Smooth muscle cell (in vitro differentiated cells): ENCODE measurements around the gene RER1. TPM values are rescaled to one million over a fixed set of nuclear protein-coding genes. Genes with fewer than 3 reads are reported as not detected.

Experiments
- DNase-seq: peaks from one replicate; lab custom pipeline; 2025; ENCODE audit not compliant: unreplicated experiment; lab: John Stamatoyannopoulos, UW
- H2AFZ ChIP-seq: fragments of 200-600 bp; sonication (generic); 2 replicates; pipeline ENCODE4 v1.6.0; 2016; ENCODE audit warnings: antibody characterized with exemption, low read depth, mild to moderate bottlenecking
- H3F3A ChIP-seq: fragments of 200-600 bp; sonication (generic); 2 replicates; pipeline ENCODE4 v1.6.0; 2017; ENCODE audit warnings: antibody characterized with exemption, low read depth
- H3K27ac ChIP-seq: fragments of 200-600 bp; sonication (generic); 2 replicates; pipeline ENCODE4 v1.5.1; 2016; ENCODE audit warnings: low read depth, mild to moderate bottlenecking
- H3K27me3 ChIP-seq: fragments of 200-600 bp; sonication (generic); 2 replicates; pipeline ENCODE4 v1.6.1; 2016; ENCODE audit warnings: low read depth, mild to moderate bottlenecking
- H3K36me3 ChIP-seq: fragments of 200-600 bp; sonication (generic); 2 replicates; pipeline ENCODE4 v1.5.1; 2016; ENCODE audit warnings: low read depth
- H3K4me1 ChIP-seq: fragments of 200-600 bp; sonication (generic); 2 replicates; pipeline ENCODE4 v1.5.1; 2016; ENCODE audit warnings: low read depth
- H3K4me2 ChIP-seq: fragments of 200-600 bp; sonication (generic); 2 replicates; pipeline ENCODE4 v1.6.0; 2016; ENCODE audit warnings: mild to moderate bottlenecking
- H3K4me3 ChIP-seq: fragments of 200-600 bp; sonication (generic); 2 replicates; pipeline ENCODE4 v1.5.1; 2016; ENCODE audit warnings: mild to moderate bottlenecking
- H3K79me2 ChIP-seq: fragments of 200-600 bp; sonication (generic); 2 replicates; pipeline ENCODE4 v1.6.0; 2016; ENCODE audit warnings: low read depth, mild to moderate bottlenecking
- H3K9ac ChIP-seq: fragments of 200-600 bp; sonication (generic); 2 replicates; pipeline ENCODE4 v1.6.0; 2016; ENCODE audit warnings: low read depth
- H3K9me3 ChIP-seq: fragments of 200-600 bp; sonication (generic); replicated peaks from 2 replicates; pipeline ENCODE4 v1.5.1; 2016; ENCODE audit warnings: low read depth
- H4K20me1 ChIP-seq: fragments of 200-600 bp; sonication (generic); 2 replicates; pipeline ENCODE4 v1.6.0; 2016; ENCODE audit warnings: low read depth
- CTCF ChIP-seq: fragments of 200-600 bp; sonication (generic); IDR thresholded peaks from 2 replicates; pipeline ENCODE4 v1.5.1; 2017; ENCODE audit warnings: borderline replicate concordance, mild to moderate bottlenecking, antibody characterized with exemption; ENCODE audit not compliant: insufficient read depth, poor library complexity, severe bottlenecking
- WGBS: methylation state at CpG from one replicate; pipeline ENCODE4 v1.1.7; 2016; ENCODE audit warnings: low lambda C conversion rate; 5-methylcytosine and 5-hydroxymethylcytosine counted together
- polyA plus RNA-seq: library from polyadenylated mRNA; unstranded; fragments of >200 nt; fragmentation: Nextera tagmentation; extraction: Ambion mirVana; gene quantifications from 2 replicates; pipeline ENCODE4 v1.2.1, GENCODE V29; 2016
- total RNA-seq: library from RNA; depleted of rRNA; stranded (reverse); fragments of >200 nt; gene quantifications from 2 replicates; pipeline ENCODE4 v1.2.3, GENCODE V29; 2014

RER1 gene
- total and polyA plus RNA-seq, 2 experiments from 2014 or later: 101 to 269 TPM

- Histone ChIP-seq H3K79me2 (no peaks in the 10 kb centered on the region), H4K20me1 (no peaks in the 10 kb centered on the region), H3K27ac (no peak overlapping the region), H3F3A (no peaks in the 10 kb centered on the region), H3K9ac (no peak overlapping the region), H3K27me3 (peaks cover 39% of the 10 kb centered on the region), H3K4me3 (no peak overlapping the region), H3K4me1 (peaks cover 22% of the 10 kb centered on the region), H2AFZ (no peak overlapping the region), H3K9me3 (no peaks in the 10 kb centered on the region), H3K4me2 (peak overlapping the region; percentile 59), H3K36me3 (no peaks in the 10 kb centered on the region)
- WGBS: 6% methylated on average over 37 of the region's 107 CpGs
- DNase-seq: no peak
- TF ChIP-seq CTCF: peak; percentile 20
These were observed 51.9 kb downstream of the RER1 start for GRCh38 chr1:2443277-2444137.

GRCh38 chr1:2444138-2444591 lies 52.5 kb downstream of the RER1 start:
- Histone ChIP-seq H3K4me3 (no peak overlapping the region), H3K36me3 (no peaks in the 10 kb centered on the region), H3K4me2 (no peak overlapping the region), H3K9ac (no peak overlapping the region), H3F3A (no peaks in the 10 kb centered on the region), H3K4me1 (peaks cover 23% of the 10 kb centered on the region), H4K20me1 (no peaks in the 10 kb centered on the region), H3K9me3 (no peaks in the 10 kb centered on the region), H2AFZ (no peak overlapping the region), H3K27ac (no peak overlapping the region), H3K79me2 (no peaks in the 10 kb centered on the region), H3K27me3 (peaks cover 39% of the 10 kb centered on the region)
- 71% methylated on average over 17 of the region's 27 CpGs for WGBS
- TF ChIP-seq CTCF: no peak
- DNase-seq: no peak

GRCh38 chr1:2445162-2445822 lies 53.7 kb downstream of the RER1 start:
- Histone ChIP-seq H3K9me3 (no peaks in the 10 kb centered on the region), H3K36me3 (no peaks in the 10 kb centered on the region), H3F3A (no peaks in the 10 kb centered on the region), H4K20me1 (no peaks in the 10 kb centered on the region), H3K4me1 (peaks cover 29% of the 10 kb centered on the region), H3K4me2 (no peak overlapping the region), H3K9ac (no peak overlapping the region), H2AFZ (no peak overlapping the region), H3K4me3 (no peak overlapping the region), H3K79me2 (no peaks in the 10 kb centered on the region), H3K27ac (no peak overlapping the region), H3K27me3 (peaks cover 39% of the 10 kb centered on the region)
- DNase-seq: no peak
- no peak for TF ChIP-seq CTCF
- 91% methylated on average over 14 of the region's 16 CpGs for WGBS
